Measurements from ENCODE around the gene SLC35G3.
"Not testable (repeated sequence)": the region's sequence is repeated elsewhere in the genome, so short reads cannot be mapped to it uniquely, and the experiment has no call there.

- not testable (repeated sequence) for TF ChIP-seq CTCF (IDR thresholded peaks at IDR 0.05; ENCODE audit: poor library complexity); EZH2 (IDR thresholded peaks at IDR 0.05; ENCODE audit: borderline replicate concordance)
Observed at GRCh38 chr17:35179379-35179778, 14.8 kb downstream of the SLC35G3 start.

Measured in hepatocyte (in vitro differentiated cells).